Fibroblast of skin of left quadriceps (primary cell): ENCODE data around the gene RIBC2.
"Not testable (repeated sequence)": the region's sequence is repeated elsewhere in the genome, so short reads cannot be mapped to it uniquely, and the experiment has no call there.

Experiments
- DNase-seq, 2 experiments: peaks; one replicate each; pipeline ENCODE4 v3.0.0-alpha.2; 2013; ENCODE audit warnings: low read depth in 2 of 2

The RIBC2 gene

GRCh38 chr22:45413368-45414211 is at the start of gene RIBC2, which contains the start of gene SMC1B:
RIBC2 (plus strand) TSS chr22:45413693; CDS start chr22:45413887, 194 bp downstream.
SMC1B (minus strand) TSS chr22:45413599; CDS start chr22:45413567, 32 bp downstream.
- DNase-seq, result peak; percentile 66 to 68

GRCh38 chr22:45366713-45367112 is 46.8 kb upstream of the RIBC2 start:
- DNase-seq, result no peak

DNA sequence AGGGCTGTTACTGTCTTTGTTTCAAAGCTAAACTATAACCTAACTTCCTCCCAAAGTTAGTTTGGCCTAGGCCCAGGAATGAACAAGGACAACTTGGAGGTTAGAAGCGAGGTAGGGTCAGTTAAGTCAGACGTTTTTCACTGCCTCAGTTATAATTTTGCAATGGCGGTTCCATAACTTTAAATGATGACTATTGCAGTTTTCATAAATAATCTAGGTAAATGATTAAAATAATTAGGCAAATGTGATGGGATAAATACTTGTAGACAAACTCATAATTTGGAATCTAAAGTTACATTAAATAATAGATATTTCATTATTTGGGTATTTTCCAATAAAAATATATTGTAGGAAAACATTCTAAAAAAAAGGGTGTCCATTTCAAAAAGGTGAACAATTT is 39.9 kb upstream of the RIBC2 start:
- DNase-seq, result not testable (repeated sequence)

DNA sequence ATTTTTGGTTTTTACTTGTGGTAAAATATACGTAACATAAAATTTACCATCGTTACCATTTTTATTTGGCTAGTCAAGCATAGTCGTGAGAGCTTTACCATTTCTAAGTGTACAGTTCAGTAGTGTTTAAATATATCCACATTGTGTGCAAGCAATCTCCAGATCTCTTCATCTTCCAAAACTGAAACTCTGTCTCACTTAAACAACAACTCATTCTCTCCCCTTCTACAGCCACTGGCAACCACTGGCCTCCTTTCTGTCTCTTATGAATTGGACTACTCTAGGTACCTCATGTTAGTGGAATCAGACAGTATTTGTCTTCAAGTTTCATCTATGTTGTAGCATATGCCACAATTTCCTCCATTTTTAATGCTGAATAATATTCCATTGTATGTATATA is 37.5 kb upstream of the RIBC2 start:
- no peak for DNase-seq

GRCh38 chr22:45376703-45377102 is 36.8 kb upstream of the RIBC2 start:
- no peak for DNase-seq

DNA sequence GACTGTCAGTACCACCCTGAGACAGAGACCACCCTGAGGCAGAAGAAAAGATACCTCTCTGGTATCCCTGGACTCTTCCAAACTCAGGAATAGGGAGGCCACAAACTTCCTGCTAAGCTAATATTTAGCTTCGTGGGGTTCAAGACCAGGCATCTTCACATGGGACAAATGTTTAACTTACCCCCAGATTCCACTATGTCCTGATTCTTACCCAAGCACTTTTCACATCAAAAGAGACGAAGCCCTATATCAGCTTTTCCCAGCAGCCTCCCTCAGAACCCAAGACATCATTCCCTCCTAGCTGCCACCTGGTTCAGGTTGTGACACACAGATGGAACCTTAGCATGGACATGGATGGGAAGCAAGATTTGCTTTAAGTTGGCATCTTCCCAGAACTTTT is 32.1 kb upstream of the RIBC2 start:
- no peak for DNase-seq

DNA sequence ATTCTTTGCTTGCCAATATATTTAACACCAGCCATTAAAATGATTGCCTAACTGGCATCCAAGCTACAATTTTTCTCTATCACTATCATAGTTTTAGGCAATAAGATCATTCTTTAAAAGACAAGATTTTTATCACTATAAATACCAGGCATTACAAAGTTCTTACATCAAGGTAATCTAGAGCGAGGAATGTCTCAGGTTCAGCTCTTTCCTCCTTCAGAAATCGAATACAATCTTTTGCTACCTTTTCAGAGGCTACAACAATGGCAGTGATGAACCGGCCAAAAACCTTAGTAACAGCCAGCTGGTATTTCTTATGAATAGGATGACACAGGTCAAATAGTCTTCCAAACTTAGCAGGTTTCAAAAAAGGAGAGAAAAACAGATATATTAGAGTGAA is 23.9 kb upstream of the RIBC2 start:
- DNase-seq, result no peak

- DNase-seq, result no peak
These were observed 15.7 kb upstream of the RIBC2 start for GRCh38 chr22:45397806-45398205.

GRCh38 chr22:45398214-45398613 is 15.3 kb upstream of the RIBC2 start:
- DNase-seq, result no peak

GRCh38 chr22:45399712-45400445 is 13.6 kb upstream of the RIBC2 start:
- no peak for DNase-seq

DNA sequence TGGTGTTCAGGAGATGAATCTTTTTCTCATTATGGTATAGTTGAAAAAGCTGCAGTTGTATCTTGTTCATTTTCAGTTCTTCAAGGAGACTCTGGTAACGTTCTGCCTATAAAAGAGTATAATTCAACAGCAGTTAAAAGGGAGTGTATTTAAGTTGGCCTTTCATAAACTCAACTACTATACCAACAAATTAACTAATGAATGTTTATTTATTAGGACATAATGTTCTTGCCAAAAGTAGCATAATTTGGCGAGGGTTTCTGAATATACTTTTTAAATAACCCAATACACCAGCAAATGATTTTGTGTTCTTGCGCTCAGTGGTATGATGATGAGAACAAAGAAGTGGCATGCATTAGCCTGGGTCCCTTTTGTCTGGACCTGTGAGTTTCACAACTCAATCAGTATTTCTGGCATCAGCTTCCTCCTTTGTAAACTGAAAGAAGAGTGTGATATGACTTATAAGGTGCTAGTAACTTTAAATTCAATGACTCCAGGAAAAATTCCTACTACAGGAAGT is 11.0 kb upstream of the RIBC2 start:
- DNase-seq, result no peak

DNA sequence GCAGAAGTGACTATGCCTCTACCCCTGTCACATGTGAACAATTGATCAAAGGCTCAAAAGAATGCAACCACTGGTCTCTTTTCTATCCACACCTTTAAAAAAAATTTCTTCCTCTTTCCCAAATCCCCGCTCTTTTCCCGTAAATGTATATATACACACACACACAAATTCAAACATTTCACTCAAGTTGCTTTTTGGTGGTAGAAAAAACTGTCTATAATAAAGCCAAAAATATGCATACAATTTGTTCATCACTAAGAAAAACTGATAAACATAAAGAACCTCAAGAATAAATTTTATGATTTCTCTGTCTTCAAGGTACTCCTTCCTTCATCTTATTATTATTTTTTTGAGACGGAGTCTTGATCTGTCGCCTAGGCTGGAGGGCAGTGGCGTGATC is 5.7 kb upstream of the RIBC2 start:
- DNase-seq, result no peak

GRCh38 chr22:45413013-45413367 is 503 bp upstream of the RIBC2 start:
- no peak for DNase-seq

- no peak for DNase-seq
These were observed 4.7 kb downstream of the RIBC2 start for GRCh38 chr22:45418056-45418769.

DNA sequence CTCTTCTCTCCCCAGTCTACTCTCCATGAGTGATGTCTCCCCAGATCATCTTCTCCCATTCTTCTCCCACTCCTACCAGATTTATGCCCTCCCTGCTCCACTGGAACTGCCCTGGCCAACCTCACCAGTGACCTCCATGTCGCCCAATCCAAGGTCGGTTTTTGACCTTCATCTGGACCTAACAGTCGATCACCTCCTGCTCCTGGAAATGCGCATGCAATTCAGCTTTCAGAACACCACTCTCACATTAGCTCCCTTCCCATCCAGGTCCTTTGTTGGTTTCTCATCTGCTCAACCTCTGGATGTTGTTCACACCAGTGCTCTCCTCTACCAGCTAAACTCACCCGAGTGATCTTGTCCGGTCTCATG is 5.3 kb downstream of the RIBC2 start:
- DNase-seq, result no peak

GRCh38 chr22:45420011-45420410 is 6.5 kb downstream of the RIBC2 start:
- no peak for DNase-seq

GRCh38 chr22:45420539-45420938 is 7.0 kb downstream of the RIBC2 start:
- no peak for DNase-seq

DNA sequence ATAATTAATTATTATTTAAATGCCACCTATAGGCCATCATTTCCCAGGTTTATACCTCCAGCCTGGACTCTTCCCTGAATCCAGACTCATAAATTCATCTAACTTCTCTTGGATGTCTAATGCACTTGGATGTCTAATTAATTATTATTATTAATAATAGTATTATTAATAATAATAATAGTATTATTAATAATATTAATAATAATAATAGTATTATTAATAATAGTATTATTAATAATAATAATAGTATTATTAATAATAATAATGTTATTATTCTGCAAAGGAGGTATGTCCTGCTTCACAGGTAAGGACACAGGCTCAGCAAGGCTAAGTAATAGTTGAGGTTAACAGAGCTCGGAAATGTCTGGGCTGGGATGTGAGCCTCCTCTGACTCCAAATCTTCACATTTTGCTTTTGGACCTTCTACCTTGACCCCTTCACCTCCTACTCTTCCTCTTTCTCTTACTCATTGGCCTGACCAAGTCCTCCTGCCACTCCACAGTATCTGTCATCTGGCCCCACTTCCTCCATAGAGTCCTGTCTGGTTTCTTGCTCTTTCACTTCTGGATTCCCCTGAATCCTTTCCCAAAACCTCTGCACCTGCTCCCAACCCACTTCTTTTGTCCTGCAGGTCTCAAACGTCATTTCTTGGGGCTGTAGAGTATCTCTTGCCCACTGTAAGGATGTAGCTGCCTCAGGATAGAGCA is 8.0 kb downstream of the RIBC2 start:
- no peak for DNase-seq

DNA sequence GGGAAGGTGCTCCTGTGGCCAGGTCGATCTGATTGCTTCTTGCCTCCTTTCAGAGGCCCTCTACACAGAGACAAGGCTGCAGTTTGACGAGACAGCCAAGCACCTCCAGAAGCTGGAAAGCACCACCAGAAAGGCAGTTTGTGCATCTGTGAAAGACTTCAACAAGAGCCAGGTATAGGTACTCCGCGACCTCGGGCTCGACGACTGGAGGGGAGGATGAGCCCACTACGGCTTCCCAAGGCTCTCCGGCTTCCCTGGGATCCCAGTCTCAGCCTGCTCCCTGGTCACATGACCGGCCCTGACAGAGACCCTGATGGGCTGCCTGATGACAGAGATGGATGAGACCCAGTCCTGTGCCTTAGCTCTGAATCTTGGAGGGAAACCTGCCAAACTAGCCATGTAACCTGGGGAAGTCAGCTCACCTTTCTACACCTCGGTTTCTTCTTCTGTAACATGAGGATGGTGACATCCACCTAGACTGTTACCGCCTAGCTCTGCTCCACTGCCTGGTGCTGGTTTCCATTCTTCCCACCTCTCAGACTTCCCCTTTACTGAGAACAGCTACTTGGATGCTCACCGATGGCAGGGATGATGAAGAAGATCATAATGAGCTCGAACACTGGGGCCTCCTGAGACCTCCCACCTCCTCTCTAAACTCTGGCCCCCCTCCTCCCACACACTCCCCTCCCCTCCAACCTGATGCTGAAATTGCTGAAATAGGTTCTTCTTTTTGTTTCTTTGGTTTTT is 8.9 kb downstream of the RIBC2 start:
- no peak for DNase-seq

GRCh38 chr22:45423524-45423923 is 10.0 kb downstream of the RIBC2 start:
- DNase-seq, result no peak

DNA sequence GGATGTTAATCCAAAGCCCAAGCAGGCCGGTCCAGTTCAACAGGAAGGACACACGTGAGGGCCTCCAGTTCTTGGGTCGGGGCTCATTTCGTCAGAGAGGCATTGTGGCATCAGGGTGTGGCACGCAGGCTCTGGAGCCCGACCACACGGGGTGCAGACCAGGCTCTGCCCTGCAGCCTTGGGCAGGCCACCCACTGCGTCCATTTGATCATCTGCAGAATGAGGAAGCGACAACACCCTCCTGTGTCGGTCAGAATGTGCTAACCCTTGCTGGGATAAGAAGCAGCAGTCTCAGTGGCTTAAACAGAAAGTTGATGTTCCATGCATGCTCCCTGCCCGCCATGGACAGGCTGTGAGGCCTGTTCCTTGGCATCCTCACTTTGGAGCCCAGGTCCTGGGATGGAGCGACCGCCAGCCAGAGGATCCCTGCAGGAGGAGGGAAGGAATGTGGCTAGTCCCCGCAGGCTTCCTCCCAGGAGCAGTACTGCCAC is 10.8 kb downstream of the RIBC2 start:
- no peak for DNase-seq
